Keratinocyte (primary cell): ENCODE data around the gene SNCA. TPM values are rescaled to one million over a fixed set of nuclear protein-coding genes. Genes with fewer than 3 reads are reported as not detected.

Source experiments
- DNase-seq: peaks from one replicate; pipeline ENCODE4 v3.0.0-alpha.2; 2011; ENCODE audit warnings: low read depth, missing footprints, low spot score
- FAIRE-seq: peaks from 2 replicates; lab custom pipeline; 2011; peaks lifted over from hg19 to GRCh38; lab: Jason Lieb, UNC
- H2AFZ ChIP-seq: 2 replicates; pipeline ENCODE4 v1.6.0; 2012; ENCODE audit warnings: low read length, control low read depth, inconsistent platforms; ENCODE audit not compliant: control insufficient read depth
- H3K27ac ChIP-seq: 2 replicates; pipeline ENCODE4 v1.5.1; 2011; ENCODE audit warnings: low read length; ENCODE audit not compliant: control insufficient read depth, insufficient read depth
- H3K27me3 ChIP-seq: 3 replicates; pipeline ENCODE4 v1.6.0; 2011; ENCODE audit warnings: low read length; ENCODE audit not compliant: control insufficient read depth, insufficient read depth; ENCODE audit errors: extremely low read depth
- H3K36me3 ChIP-seq, 2 experiments: 2 replicates in 1 of 2; 3 replicates in 1 of 2; pipeline ENCODE4 v1.5.1; 2011; ENCODE audit warnings: low read length in 2 of 2, mild to moderate bottlenecking in 1 of 2; ENCODE audit not compliant: control insufficient read depth in 2 of 2, insufficient read depth in 2 of 2; ENCODE audit errors: extremely low read depth in 1 of 2
- H3K4me1 ChIP-seq: 3 replicates; pipeline ENCODE4 v1.5.1; 2011; ENCODE audit warnings: low read length; ENCODE audit not compliant: control insufficient read depth, insufficient read depth; ENCODE audit errors: extremely low read depth
- H3K4me2 ChIP-seq: 3 replicates; pipeline ENCODE4 v1.6.0; 2011; ENCODE audit warnings: low read depth, low read length; ENCODE audit not compliant: control insufficient read depth, insufficient read depth; ENCODE audit errors: extremely low read depth
- H3K4me3 ChIP-seq, 3 experiments: fragments of 200-600 bp in 1 of 3; sonication (generic) in 1 of 3; 2 replicates in 2 of 3; 3 replicates in 1 of 3; pipeline ENCODE4 v1.5.1; 2011 to 2016; ENCODE audit warnings: low read length in 3 of 3, mild to moderate bottlenecking in 3 of 3, control low read depth in 2 of 3, inconsistent platforms in 1 of 3, low read depth in 1 of 3, mixed read lengths in 1 of 3, mixed run types in 1 of 3, moderate library complexity in 1 of 3; ENCODE audit not compliant: control insufficient read depth in 2 of 3, insufficient read depth in 2 of 3; ENCODE audit errors: extremely low read depth in 1 of 3
- H3K79me2 ChIP-seq: 2 replicates; pipeline ENCODE4 v1.6.0; 2012; ENCODE audit warnings: low read length; ENCODE audit not compliant: control insufficient read depth, insufficient read depth
- H3K9ac ChIP-seq: 3 replicates; pipeline ENCODE4 v1.6.0; 2011; ENCODE audit warnings: low read length; ENCODE audit not compliant: control insufficient read depth, insufficient read depth; ENCODE audit errors: extremely low read depth
- H3K9me1 ChIP-seq: 3 replicates; pipeline ENCODE4 v1.6.0; 2011; ENCODE audit warnings: low read length; ENCODE audit not compliant: control insufficient read depth, insufficient read depth; ENCODE audit errors: extremely low read depth
- H3K9me3 ChIP-seq: 2 replicates; pipeline ENCODE4 v1.5.1; 2012; ENCODE audit warnings: low read depth, low read length; ENCODE audit not compliant: control insufficient read depth
- H4K20me1 ChIP-seq: 3 replicates; pipeline ENCODE4 v1.6.0; 2011; ENCODE audit warnings: low read length; ENCODE audit not compliant: control insufficient read depth, insufficient read depth; ENCODE audit errors: extremely low read depth
- EZH2 ChIP-seq: IDR thresholded peaks from one replicate; pipeline ENCODE4 v1.6.1; 2012; ENCODE audit warnings: inconsistent platforms, mild to moderate bottlenecking, low read length, moderate library complexity
- dilution Hi-C: fragments of 300-500 bp; cut with MboI; formaldehyde crosslinking; loops from one replicate; pipeline ENCODE4 v1.7.0; 2020; ENCODE audit warnings: low sequenced_read_pairs; ENCODE audit not compliant: extremely low pct_ligation_motif_present
- polyA plus RNA-seq, 5 experiments: library from polyadenylated mRNA; depleted of rRNA in 3 of 5; stranded (reverse) in 3 of 5; stranded (forward) in 1 of 5; unstranded in 1 of 5; fragments of >200 nt; gene quantifications; 1 replicate in 1 of 5; 2 replicates in 3 of 5; 3 replicates in 1 of 5; pipeline versions ENCODE4 v1.2.1 to v1.2.3, GENCODE V29; 2011 to 2012; ENCODE audit warnings: missing spikeins in 2 of 5, low read depth in 1 of 5, low replicate concordance in 1 of 5
- TF ChIP-seq, protein P1 (sequence below), 3 experiments: IDR thresholded peaks in 1 of 3; conservative IDR thresholded peaks in 1 of 3; optimal IDR thresholded peaks in 1 of 3; 2 replicates in 2 of 3; 3 replicates in 1 of 3; pipeline versions ENCODE3 to v1.5.1; 2011; ENCODE audit warnings: low read length in 3 of 3, mild to moderate bottlenecking in 3 of 3, moderate library complexity in 2 of 3, control low read depth in 1 of 3, inconsistent platforms in 1 of 3; ENCODE audit not compliant: insufficient read depth in 2 of 3; ENCODE audit errors: extremely low read depth in 1 of 3

Gene SNCA
- polyA plus RNA-seq, 1 donor (not counting 4 experiments of a cell fraction or from before 2014, with no cell fraction given) = 61.3 TPM

DNA sequence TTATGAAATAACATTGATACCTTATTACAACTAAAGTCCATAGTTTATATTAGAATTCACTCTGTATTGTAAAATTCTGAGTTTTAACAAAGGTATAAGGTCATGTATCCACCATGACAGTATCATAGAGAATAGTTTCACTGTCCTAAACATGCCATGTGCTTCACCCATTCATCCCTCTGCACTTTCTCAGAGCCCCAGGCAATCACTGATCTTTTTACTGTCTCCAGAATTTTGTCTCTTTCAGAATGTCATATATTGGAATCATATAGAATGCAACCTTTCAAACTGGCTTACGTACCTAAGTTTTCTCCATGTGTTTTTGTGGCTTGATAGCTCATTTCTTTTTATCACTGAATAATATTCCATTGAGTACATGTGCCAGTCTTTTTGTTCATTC, 33.9 kb downstream of the SNCA start:
- Histone ChIP-seq H3K4me3 (no peak overlapping the region), H3K36me3 (no peaks in the 10 kb centered on the region), H3K79me2 (no peaks in the 10 kb centered on the region), H3K27me3 (no peaks in the 10 kb centered on the region), H3K9me3 (no peaks in the 10 kb centered on the region), H3K9me1 (no peaks in the 10 kb centered on the region), H3K27ac (no peak overlapping the region), H3K9ac (no peak overlapping the region), H3K4me2 (no peak overlapping the region), H4K20me1 (no peaks in the 10 kb centered on the region), H2AFZ (no peak overlapping the region), H3K4me1 (peaks cover 9% of the 10 kb centered on the region)
- TF ChIP-seq EZH2 = no peak
- TF ChIP-seq, protein P1, sequence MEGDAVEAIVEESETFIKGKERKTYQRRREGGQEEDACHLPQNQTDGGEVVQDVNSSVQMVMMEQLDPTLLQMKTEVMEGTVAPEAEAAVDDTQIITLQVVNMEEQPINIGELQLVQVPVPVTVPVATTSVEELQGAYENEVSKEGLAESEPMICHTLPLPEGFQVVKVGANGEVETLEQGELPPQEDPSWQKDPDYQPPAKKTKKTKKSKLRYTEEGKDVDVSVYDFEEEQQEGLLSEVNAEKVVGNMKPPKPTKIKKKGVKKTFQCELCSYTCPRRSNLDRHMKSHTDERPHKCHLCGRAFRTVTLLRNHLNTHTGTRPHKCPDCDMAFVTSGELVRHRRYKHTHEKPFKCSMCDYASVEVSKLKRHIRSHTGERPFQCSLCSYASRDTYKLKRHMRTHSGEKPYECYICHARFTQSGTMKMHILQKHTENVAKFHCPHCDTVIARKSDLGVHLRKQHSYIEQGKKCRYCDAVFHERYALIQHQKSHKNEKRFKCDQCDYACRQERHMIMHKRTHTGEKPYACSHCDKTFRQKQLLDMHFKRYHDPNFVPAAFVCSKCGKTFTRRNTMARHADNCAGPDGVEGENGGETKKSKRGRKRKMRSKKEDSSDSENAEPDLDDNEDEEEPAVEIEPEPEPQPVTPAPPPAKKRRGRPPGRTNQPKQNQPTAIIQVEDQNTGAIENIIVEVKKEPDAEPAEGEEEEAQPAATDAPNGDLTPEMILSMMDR (optimal IDR thresholded peaks at IDR 0.05 in 1 of 3, IDR thresholded peaks at IDR 0.05 in 1 of 3, conservative IDR thresholded peaks at IDR 0.05 in 1 of 3; ENCODE audit: extremely low read depth in 1 of 3, insufficient read depth in 2 of 3, low read length in 3 of 3) = no peak
- FAIRE-seq (no peak), DNase-seq (no peak)
- dilution Hi-C loops = no loop called here

DNA sequence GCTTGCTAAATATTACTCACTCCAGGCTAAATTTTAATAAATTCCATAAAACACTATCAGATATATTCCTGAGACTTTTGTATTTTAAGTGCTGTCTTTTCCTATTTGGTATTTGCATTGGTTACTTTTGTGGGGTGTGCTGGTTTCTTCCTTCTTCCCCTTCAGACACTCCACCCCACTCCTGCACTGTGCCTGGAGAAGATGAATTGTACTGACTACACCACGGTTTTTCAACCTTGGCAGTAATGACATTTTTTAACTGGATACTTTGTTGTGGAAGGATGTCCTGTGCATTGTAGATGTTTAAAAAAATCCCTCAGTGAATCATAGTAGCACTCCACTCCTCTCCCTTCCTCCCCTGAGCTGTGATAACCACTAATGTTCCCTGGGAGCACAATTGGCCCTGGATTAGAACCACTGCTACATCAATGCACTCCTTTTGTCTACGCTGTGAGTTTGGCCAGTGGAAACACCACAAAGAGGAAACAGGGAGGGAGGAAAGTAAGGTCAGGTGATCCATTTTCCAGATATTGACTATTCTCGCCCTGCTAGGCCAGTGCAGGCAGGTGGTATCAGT, 36.3 kb downstream of the SNCA start:
- Histone ChIP-seq H2AFZ (peak overlapping the region; percentile 66), H3K4me2 (peak overlapping the region; percentile 46)
- dilution Hi-C loops = no loop called here

More for the DNA sequence above, 36.3 kb downstream of the SNCA start:
- Histone ChIP-seq H3K9me3 (no peaks in the 10 kb centered on the region), H3K36me3 (no peaks in the 10 kb centered on the region), H3K27me3 (no peaks in the 10 kb centered on the region), H3K79me2 (no peaks in the 10 kb centered on the region), H3K9ac (peak overlapping the region; percentile 26), H3K4me3 (peak overlapping the region in 1 of 3 experiments; percentile 21), H3K27ac (peak overlapping the region; percentile 49), H3K9me1 (no peaks in the 10 kb centered on the region), H3K4me1 (peaks cover 19% of the 10 kb centered on the region), H4K20me1 (no peaks in the 10 kb centered on the region)
- FAIRE-seq (peak; percentile 75), DNase-seq (no peak)
- TF ChIP-seq EZH2 = no peak
- TF ChIP-seq, protein P1 (optimal IDR thresholded peaks at IDR 0.05 in 1 of 3, IDR thresholded peaks at IDR 0.05 in 1 of 3, conservative IDR thresholded peaks at IDR 0.05 in 1 of 3; ENCODE audit: extremely low read depth in 1 of 3, insufficient read depth in 2 of 3, low read length in 3 of 3) = no peak
